GM19351 (cell line): ENCODE data around the gene RADIL.
"Not testable (repeated sequence)": the region's sequence is repeated elsewhere in the genome, so short reads cannot be mapped to it uniquely, and the experiment has no call there.

ENCODE experiments used
- ATAC-seq: cut with Tn5 transposase; IDR thresholded peaks from one replicate; pipeline ENCODE4 v1.9.1; 2021; ENCODE audit warnings: mild to moderate bottlenecking, moderate library complexity; ENCODE audit not compliant: unreplicated experiment

Gene RADIL, protein sequence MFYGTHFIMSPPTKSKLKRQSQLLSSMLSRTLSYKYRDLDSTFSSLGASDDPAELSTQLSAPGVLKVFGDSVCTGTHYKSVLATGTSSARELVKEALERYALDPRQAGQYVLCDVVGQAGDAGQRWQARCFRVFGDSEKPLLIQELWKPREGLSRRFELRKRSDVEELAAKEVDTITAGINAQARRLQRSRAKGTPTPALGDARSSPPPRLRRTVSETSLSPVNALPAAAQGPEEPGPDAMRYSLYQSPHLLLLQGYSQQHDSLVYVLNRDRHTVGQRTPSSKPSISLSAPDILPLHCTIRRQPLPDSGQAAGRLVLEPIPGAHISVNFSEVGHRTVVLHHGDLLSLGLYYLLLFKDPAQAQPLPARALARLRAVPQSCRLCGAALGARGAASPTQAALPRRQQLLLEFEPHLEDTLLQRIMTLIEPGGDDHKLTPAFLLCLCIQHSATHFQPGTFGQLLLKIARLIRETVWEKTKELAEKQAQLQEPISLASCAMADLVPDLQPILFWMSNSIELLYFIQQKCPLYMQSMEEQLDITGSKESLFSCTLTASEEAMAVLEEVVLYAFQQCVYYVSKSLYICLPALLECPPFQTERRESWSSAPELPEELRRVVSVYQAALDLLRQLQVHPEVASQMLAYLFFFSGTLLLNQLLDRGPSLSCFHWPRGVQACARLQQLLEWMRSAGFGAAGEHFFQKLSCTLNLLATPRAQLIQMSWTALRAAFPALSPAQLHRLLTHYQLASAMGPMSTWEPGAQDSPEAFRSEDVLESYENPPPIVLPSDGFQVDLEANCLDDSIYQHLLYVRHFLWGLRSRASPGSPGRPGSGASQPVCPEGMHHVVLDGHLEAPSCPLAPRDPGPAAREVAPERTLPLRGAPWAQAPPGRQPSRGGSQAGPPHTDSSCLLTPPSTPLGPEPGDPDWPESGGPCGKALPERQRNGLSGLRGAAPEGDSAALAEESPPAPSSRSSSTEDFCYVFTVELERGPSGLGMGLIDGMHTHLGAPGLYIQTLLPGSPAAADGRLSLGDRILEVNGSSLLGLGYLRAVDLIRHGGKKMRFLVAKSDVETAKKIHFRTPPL

DNA sequence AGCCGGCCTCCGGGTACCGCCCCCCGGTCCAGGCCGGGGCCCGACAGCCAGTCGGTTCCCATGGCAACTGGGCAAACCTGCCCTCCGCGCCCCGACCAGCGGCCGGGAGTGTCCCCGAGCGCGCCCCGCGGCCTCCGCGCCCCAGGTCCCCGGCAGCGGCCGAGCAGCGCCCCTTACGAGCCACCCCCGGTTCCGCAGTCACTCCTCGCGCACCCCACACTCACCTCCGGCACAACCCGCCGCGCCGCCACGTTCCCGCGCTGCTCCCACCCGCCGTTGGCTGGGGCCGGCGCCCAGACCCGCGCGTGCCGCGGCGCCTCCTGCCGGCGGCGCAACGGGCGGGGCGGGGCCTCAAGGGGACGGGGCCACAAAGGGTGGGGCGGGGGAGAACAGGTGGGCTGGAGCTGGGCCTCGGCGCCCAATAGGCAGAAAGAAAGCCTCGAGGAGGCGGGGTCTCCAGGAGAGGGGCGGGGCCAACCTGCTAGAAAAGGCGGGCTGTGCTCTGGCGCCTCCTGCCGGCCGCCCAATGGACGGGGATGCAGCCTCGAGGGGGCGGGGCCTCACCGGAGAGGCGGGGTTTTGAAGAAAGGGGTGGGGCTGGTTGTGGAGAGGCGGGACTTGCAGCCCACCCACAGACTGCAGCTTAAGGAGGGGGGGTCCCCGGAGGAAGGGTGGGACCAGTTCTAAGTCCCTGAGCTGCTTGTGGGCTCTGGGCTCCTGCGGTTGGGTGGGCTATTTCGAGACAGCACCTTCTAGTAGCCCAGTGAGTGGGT, at the start of gene RADIL:
RADIL (minus strand) TSS at position 345 of the 773 bp plus-strand sequence. CDS start 5,577 bp downstream, outside the sequence.
- peak; percentile 81 for ATAC-seq

DNA sequence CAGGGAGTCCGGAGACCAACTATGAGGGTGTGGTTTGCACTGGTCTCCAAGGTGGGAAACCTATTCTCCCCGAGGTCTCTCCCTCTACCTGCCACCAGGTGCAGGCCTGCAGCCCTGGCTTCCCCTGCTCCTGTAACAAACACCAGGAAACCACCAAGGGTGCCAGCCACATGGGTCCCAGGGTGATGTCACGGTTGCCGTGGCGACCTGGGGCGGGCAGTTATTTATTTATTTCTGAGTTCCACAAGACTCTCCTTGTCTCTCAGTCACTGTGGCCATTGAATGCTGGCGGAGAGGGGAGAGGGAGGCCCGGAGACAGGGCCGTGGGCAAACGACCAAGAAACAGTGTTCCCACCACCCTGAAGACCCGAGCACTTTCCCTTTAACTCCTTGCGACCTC, 48.4 kb upstream of the RADIL start:
- no peak for ATAC-seq

DNA sequence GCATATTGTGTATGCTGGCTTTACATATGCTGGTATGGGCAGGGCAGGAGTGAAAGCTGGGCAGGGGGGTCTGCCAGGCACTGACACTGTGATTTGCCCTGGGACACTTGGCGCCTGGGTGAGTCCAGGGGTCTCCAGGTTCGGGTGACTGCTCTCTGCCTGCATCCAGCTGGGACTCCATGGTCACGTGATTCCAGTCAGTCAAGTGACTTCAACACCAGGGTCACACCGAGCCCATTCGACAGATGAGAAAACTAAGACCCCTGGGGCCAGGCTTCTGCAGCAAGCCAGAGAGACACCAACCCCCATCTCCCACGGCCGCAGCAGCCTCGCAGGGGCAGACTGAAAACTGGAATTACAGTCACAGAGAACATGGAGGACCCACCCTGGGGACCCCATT, 45.5 kb upstream of the RADIL start:
- no peak for ATAC-seq

DNA sequence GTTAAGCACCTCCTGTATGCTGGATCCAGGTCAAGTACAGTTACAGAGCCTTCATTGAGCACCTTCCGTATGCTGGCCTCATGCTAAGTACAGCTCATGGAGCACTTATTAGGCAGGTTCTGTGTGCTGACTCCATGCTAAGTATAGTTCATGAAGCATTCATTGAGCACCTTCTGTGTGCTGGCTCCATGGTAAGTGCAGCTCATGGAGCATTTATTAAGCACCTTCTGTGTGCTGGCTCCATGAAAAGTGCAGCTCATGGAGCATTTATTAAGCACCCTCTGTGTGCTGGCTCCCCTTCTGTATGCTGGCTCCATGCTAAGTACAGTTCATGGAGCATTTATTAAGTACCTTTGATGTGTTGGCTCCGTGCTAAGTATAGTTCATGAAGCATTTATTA, 44.9 kb upstream of the RADIL start:
- ATAC-seq, result no peak

DNA sequence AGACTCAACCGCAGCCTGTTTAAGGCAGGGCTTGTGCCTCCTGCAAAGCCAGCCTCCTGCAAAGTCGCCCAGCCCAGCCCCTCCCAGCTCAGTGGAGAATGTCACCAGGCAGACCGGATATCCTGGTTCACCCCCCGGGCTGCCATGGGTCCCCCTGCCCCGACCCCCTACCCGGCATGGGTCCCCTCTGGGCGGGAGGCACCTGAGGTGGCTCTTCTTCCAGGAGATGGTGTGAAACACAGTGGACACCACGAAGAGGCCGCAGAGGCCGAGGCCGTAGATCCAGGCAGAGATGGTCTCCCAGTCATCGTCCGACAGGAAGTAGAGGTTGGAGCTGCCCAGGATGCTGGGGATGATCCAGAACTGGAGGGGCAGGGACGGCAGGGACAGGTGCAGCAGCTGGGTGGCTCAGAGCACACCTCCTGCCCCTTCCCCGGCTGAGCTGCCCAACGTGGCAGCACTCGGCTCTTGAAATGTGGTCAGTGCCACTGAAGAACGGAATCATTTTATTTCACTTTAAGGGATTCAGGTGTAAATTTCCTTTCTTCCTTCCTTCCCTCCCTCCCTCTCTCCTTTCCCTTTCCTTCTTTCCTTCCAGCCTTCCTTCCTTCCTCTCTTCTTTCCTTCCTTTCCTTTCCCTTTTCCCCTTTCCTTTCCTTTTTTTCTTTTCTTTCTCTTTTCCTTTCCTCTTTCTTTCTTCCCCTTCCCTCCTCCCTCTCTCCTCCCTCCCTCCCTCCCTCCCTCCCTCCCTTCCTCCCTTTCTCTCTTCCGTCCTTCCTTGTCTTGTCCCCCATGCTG, 36.7 kb upstream of the RADIL start:
- no peak for ATAC-seq

DNA sequence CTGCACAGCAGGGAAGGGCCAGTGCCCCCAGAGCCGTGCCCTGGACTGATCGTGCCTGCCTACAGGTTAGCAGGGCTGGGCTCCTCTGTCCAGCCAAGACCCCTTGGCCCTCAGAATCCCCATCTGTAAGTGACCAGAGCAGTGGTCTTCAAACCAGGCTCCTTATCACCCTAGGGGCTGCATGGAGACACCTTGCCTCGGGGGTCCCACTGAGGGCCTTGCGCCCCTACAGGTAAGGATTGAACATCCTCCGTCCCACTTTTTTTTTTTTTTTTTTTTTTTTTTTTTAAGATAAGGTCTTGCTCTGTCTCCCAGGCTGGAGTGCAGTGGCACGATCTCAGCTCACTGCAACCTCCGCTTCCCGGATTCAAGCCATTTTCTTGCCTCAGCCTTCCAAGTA, 32.6 kb upstream of the RADIL start:
- ATAC-seq, result no peak

DNA sequence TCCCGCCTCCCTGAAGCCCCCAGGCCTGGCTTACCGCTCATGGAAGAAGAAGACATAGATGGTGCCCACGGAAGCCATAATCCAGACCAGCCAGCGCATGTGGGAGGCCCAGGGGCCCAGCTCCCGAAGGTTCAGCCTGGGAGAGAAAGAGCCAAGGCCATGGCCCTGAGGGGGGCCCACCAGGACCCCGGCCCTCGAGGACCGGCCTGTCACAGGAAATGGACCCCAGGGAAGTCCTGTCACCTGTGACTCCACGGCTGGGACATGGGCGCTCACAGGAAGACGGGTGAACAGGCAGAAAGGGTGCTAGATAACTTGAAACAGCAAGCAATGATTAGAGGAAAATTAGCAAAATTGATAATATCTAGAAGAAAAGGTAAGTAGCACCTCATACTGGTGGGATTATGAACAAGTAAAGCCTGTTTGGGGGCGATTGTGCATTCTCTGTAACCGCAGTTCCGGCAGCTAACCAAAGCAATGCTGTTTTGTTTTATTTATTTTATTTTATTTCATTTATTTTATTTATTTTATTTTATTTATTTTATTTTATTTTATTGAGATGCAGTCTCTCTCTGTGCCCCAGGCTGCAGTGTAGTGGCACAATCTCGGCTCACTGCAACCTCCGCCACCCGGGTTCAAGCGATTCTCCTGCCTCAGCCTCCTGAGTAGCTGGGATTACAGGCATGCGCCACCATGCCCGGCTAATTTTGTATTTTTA, 27.8 kb upstream of the RADIL start:
- no peak for ATAC-seq

DNA sequence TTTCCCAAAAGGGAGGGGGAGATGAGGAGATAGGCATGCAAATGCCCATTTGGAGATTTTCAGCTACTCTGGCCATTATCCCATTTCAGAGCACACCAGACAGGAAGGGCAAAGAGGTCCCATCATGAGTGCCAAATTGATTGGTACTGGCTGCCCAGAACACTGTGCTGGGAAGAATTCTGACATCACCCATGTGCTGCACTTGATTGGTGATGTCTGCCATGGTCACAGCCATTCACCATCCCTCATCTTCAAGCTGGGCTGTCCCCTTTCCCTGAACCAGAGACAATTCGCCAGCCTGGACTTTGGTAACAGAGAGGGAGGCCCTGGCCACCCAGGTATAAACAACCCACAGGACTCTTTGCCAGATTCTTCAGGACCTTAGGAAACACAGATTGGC, 23.2 kb upstream of the RADIL start:
- no peak for ATAC-seq

DNA sequence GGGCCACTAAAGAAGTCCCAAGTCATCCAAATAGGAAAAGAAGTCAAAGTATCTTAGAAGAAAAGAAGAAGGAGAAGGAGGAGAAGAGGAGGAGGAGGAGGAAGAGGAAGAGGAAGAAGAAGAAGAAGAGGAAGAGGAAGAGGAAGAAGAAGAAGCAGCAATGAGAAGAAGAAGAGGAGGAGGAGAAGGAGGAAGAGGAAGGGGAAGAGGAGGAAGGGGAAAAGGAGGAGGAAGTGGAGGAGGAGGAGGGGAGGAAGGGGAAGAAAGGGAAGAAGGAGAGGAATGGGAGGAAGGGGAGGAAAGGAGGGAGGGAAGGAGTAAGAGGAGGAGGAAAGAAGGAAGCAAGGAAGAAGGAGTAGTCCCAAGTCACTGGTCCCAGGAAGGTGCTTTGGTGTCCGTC, 21.7 kb upstream of the RADIL start:
- no peak for ATAC-seq

DNA sequence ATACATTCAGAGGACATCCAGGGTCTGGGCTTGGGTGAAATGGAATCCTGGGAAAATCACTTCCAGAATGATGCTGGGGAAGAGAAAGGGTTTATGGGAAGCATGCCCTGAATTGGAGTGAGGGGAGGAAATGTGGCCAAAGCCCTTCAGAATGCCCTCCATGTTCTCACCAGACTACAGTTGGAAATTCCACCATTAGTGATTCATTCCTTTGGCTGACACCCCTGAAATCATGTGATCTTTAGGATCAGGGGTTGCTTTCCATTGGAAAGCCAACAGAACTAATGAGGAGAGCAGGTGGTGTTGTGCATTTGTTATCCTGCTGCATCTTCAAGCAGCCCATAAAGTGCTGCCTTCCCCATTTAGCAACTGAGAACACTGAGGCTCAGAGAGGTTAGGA, 20.8 kb upstream of the RADIL start:
- ATAC-seq, result no peak

DNA sequence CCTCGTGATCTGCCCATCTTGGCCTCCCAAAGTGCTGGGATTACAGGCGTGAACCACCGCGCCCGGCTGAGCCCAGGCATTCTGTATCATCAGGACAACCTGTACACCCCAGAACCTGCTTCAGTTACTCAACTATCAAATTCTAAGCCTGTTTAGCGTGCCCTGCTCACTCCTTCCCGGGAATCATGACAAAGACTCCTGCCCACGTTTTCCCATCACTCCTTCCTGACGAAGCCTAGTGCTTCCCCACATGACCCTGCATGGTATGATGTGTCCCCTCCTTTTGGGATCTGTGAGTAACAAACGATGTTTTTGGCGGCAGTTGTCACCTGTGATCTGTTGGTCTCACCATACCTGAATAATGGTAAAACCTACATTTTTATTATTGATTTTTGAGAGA, 12.2 kb upstream of the RADIL start:
- no peak for ATAC-seq

DNA sequence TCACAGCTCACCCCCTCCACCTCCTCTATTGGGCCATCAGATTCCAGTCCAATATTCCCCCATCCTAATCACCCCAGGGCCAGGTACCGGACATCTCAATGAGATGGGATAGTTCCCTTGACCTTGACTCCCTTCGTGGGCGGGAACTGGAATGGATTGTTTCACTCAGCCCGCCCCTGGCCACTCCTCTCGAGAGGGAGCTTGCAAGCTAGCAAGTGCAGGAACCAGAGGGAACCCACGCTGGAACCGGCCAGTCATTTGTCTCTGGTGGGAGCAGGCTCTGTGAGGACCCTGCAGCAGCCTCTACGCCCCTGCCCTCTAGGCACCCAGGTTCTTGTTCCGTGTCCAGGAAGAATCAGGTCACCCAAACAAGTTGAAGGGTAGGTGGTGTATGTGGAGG, 11.0 kb upstream of the RADIL start:
- no peak for ATAC-seq

DNA sequence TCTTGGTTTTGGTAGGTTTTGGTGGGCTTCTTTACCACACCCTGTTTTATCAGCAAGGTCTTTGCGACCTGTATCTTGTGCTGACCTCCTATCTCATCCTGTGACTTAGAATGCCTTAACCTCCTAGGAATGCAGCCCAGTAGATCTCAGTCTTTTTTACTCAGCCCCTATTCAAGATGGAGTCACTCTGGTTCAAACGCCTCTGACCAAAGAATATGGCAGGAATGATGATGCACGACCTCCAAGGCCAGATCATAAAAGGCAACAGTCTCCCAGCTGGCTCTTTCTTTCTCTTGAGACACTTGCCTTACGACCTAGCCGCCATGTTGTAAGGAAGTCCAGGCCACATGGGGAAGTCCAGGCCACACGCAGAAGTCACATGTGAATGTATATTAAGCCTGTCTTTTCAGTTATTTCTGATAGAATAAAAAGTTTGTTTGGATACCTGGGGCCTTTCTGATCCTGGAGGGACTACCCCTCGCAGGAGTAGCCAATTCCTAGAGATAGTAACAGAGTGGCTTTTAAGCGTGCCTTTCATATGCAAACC, 10.5 kb upstream of the RADIL start:
- ATAC-seq, result no peak

DNA sequence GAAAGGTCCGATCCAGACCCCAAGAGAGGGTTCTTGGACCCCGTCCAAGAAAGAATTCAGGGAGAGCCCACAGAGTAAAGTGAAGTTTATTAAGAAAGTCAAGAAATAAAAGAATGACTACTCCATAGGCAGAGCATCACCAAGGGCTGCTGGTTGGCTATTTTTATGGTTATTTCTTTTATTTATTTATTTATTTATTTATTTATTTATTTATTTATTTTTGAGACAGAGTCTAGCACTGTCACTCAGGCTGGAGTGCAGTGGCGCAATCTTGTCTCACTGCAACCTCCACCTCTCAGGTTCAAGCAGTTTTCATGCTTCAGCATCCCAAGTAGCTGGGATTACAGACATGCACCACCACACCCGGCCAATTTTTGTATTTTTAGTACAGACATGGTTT, 9.7 kb upstream of the RADIL start:
- ATAC-seq, result not testable (repeated sequence)

DNA sequence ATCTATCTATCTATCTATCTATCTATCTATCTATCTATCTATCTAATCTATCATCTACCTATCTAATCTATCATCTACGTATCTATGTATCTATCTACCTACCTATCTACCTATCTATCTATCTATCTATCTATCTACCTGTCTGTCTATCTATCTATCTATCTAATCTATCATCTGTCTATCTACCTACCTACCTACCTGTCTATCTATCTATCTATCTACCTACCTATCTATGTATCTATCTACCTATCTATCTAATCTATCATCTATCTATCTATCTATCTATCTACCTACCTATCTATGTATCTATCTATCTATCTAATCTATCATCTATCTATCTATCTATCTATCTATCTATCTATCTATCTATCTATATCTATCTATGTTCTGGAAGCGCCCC, 8.0 kb upstream of the RADIL start:
- not testable (repeated sequence) for ATAC-seq

DNA sequence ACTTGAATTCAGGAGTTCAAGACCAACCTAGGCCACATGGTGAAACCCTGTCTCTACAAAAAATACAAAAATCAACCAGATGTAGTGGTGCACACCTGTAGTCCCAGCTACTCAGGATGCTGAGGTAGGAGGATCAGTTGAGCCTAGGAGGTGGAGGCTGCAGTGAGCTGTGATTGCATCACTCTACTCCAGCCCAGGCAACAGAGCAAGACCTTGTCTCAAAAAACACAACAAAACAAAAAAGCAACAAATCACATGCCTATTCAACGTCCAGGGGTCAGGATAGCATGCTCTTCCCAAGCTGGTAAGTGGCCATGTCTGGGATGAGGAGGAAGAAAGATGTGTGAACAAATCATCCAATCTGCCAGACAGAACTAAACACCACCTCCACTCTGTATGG, 6.2 kb upstream of the RADIL start:
- ATAC-seq, result no peak

DNA sequence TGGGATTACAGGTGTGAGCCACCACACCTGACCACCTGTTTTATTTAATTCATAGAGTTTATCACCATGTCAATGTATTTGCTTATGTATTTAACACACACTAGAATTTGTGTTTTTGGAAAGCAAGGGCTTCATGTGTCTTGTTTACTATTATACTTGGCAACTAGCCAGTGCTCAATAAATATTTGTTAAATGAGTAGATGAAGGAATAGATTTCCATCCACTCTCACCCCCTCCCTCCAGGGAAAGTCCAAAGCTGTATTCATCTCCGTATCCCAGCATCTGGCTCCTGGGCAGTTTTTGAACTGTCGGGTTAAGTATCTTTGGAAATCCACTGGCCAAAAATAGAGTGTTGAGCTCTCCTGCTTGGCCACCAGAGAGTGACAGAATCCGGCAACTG, 4.6 kb upstream of the RADIL start:
- no peak for ATAC-seq

DNA sequence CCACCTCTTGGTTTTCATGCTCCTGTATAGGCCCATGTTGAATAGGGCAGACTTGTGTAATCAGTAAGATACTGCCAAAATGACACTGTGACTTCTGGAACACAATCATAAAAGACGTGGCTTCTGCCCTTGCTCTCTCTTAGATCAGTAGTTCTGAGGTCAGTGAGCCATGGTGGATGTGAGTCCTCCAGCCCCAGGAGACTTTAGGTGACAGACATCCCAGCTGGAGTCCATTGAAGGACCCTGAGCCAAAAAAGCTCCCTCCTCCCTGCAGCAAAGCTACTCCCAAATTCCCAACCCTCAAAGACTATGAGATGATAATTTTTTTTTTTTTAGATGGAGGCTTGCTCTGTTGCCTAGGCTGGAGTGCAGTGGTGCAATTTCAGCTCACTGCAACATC, 3.2 kb upstream of the RADIL start:
- ATAC-seq, result no peak

DNA sequence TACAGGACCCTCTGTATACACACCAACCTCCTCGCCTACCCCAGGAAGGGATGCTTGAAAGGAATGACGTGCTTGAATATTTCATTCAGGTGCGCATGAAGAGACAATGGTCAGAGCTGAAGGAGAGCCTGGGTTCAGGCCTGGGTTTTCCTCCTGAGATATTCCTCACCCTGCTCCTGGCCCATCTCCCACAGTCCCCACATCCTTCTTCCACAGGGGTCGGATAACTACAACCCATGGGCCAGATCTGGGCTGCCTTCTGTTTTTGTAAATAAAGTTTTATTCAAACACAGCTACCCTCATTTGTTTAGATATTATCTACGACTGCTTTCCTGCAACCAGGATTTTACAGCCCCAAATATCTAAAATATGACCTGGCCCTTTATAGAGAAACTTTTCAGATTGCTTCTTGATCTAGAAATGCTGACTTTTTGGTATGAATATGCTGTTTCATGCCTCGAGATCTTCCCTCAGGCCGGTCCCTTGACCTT, 1.8 kb upstream of the RADIL start:
- no peak for ATAC-seq
